ENCODE measurements around the gene AUTS2.

DNA sequence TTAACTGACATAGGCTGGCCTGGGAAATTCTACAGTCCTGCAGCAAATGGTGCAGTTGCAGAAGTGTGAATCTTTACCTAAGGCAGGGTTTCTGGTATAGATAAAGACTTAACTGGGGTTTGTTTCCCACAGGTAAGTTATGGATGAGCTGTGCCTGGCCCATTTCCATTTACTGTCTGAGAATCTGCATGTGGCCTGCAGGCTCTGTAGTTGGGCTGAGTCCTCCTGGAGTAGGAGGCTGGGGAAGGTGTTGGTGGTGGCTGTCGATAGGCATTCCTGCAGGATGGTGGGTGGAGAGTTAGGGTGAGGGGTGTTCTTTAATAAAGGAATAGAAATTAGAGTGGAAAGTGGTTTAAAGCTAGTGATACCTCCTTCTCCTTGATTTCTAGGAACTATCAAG is 193.5 kb downstream of the AUTS2 start:
- TF ChIP-seq, protein P1, sequence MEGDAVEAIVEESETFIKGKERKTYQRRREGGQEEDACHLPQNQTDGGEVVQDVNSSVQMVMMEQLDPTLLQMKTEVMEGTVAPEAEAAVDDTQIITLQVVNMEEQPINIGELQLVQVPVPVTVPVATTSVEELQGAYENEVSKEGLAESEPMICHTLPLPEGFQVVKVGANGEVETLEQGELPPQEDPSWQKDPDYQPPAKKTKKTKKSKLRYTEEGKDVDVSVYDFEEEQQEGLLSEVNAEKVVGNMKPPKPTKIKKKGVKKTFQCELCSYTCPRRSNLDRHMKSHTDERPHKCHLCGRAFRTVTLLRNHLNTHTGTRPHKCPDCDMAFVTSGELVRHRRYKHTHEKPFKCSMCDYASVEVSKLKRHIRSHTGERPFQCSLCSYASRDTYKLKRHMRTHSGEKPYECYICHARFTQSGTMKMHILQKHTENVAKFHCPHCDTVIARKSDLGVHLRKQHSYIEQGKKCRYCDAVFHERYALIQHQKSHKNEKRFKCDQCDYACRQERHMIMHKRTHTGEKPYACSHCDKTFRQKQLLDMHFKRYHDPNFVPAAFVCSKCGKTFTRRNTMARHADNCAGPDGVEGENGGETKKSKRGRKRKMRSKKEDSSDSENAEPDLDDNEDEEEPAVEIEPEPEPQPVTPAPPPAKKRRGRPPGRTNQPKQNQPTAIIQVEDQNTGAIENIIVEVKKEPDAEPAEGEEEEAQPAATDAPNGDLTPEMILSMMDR (conservative IDR thresholded peaks at IDR 0.05 in 1 of 2, IDR thresholded peaks at IDR 0.05 in 1 of 2; ENCODE audit: low read depth in 1 of 2, low read length in 2 of 2) = no peak
- no peak for TF ChIP-seq EZH2 (IDR thresholded peaks at IDR 0.05; ENCODE audit: low read length, missing control alignments)
